ENCODE results near the gene HDGFL1.

GRCh38 chr6:22575190-22575589 lies 5.8 kb downstream of the HDGFL1 start:
- TF ChIP-seq CTCF (IDR thresholded peaks at IDR 0.05), result no peak
- no peak for TF ChIP-seq POLR2A (IDR thresholded peaks at IDR 0.05)

Measured in vagina (tissue), 2 donors.